ENCODE results near the gene DSP. TPM values are rescaled to one million over a fixed set of nuclear protein-coding genes. Genes with fewer than 3 reads are reported as not detected.

DSP gene
- total RNA-seq, 1 experiment from 2014 or later = 227 TPM

DNA sequence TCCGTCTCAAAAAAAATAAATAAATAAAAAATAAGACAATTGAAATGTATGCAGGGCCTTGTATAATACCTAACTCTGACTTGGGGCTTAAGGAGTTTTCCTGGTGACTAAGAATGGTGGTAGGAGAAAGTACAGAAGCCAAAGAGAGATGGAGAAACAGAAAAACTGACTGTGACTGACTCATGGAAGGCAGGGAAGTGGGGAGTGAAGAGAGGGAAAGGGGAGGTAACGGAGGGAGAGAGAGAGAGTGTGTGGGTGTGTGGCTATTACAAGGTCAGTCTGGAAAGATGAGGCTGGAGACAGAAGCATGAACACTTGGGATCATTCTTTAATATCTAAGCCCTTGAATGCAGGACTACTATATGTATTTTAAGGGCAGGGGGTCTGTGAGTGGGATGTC, 87.0 kb downstream of the DSP start:
- no peak for DNase-seq (ENCODE audit: unreplicated experiment)
- no TSS peak for BruUV-seq (replicated peaks)
- H3K27me3 Mint-ChIP-seq (ENCODE audit: insufficient read depth, unreplicated experiment) = no peaks in the 10 kb centered on the region
- no peak overlapping the region for H3K4me3 Mint-ChIP-seq (ENCODE audit: unreplicated experiment)
- no peaks in the 10 kb centered on the region for H3K36me3 Mint-ChIP-seq (ENCODE audit: insufficient read depth, unreplicated experiment)
- ChIA-PET POLR2A (no interaction called here), CTCF (no interaction called here)
- no peak overlapping the region for H3K27ac Mint-ChIP-seq (ENCODE audit: low read depth, unreplicated experiment)
- intact Hi-C loops (cut with micrococcal nuclease) = no loop called here
- H3K4me1 Mint-ChIP-seq (ENCODE audit: insufficient read depth, unreplicated experiment) = no peaks in the 10 kb centered on the region
- TF ChIP-seq, protein P1, sequence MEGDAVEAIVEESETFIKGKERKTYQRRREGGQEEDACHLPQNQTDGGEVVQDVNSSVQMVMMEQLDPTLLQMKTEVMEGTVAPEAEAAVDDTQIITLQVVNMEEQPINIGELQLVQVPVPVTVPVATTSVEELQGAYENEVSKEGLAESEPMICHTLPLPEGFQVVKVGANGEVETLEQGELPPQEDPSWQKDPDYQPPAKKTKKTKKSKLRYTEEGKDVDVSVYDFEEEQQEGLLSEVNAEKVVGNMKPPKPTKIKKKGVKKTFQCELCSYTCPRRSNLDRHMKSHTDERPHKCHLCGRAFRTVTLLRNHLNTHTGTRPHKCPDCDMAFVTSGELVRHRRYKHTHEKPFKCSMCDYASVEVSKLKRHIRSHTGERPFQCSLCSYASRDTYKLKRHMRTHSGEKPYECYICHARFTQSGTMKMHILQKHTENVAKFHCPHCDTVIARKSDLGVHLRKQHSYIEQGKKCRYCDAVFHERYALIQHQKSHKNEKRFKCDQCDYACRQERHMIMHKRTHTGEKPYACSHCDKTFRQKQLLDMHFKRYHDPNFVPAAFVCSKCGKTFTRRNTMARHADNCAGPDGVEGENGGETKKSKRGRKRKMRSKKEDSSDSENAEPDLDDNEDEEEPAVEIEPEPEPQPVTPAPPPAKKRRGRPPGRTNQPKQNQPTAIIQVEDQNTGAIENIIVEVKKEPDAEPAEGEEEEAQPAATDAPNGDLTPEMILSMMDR (IDR thresholded peaks at IDR 0.05; ENCODE audit: unreplicated experiment) = no peak
- peaks cover 7% of the 10 kb centered on the region for H3K9me3 Mint-ChIP-seq (ENCODE audit: unreplicated experiment)

DNA sequence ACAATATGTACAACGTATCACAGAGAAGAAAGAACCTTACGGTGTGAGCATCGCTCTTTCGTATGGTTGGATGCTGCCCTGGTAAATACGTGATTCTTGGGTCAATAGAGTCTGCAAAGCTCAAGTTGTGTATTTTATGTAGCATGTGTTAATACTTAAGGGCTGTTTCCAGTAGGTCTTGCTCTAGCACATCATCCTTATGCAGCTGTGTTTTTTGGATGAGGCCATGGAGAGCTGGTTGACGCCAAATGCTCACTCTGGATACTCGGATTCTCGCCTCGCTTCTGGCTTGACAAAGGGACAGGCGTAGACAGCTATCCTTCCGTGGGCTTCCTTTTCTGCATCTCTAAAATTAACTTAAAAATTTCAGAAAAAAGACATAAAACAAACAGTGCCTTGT, 87.4 kb downstream of the DSP start:
- TF ChIP-seq, protein P1 (IDR thresholded peaks at IDR 0.05; ENCODE audit: unreplicated experiment) = no peak
- no peak overlapping the region for H3K4me3 Mint-ChIP-seq (ENCODE audit: unreplicated experiment)
- no peak for DNase-seq (ENCODE audit: unreplicated experiment)
- no TSS peak for BruUV-seq (replicated peaks)
- H3K9me3 Mint-ChIP-seq (ENCODE audit: unreplicated experiment) = peaks cover 7% of the 10 kb centered on the region
- POLR2A ChIA-PET = no interaction called here
- H3K36me3 Mint-ChIP-seq (ENCODE audit: insufficient read depth, unreplicated experiment) = no peaks in the 10 kb centered on the region
- intact Hi-C loops (cut with micrococcal nuclease) = no loop called here
- CTCF ChIA-PET = no interaction called here
- H3K27ac Mint-ChIP-seq (ENCODE audit: low read depth, unreplicated experiment) = no peak overlapping the region
- no peaks in the 10 kb centered on the region for H3K27me3 Mint-ChIP-seq (ENCODE audit: insufficient read depth, unreplicated experiment)
- H3K4me1 Mint-ChIP-seq (ENCODE audit: insufficient read depth, unreplicated experiment) = no peaks in the 10 kb centered on the region

DNA sequence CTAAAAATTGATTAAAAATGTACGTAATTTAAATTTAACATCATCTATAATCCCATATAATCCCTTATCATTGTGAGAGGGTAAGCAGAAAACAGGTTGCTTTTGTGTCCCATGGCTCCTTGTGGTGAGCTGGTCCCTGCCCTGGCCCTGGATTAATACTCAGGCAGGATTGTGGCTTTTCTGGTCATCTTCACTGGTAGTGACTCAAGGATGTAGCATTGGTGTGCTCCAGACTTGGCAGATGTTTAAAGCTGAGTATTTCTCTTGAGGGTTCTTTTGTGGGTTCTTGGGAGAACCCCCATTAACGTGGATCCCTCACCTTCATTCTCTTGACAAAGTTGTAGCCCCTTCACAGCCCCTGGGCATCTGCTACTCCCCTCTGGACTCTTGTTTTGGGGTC, 87.8 kb downstream of the DSP start:
- intact Hi-C loops (cut with micrococcal nuclease) = no loop called here
- Mint-ChIP-seq H3K4me1 (ENCODE audit: insufficient read depth, unreplicated experiment) (no peaks in the 10 kb centered on the region), H3K4me3 (ENCODE audit: unreplicated experiment) (no peak overlapping the region), H3K36me3 (ENCODE audit: insufficient read depth, unreplicated experiment) (no peaks in the 10 kb centered on the region), H3K9me3 (ENCODE audit: unreplicated experiment) (peaks cover 7% of the 10 kb centered on the region), H3K27ac (ENCODE audit: low read depth, unreplicated experiment) (no peak overlapping the region), H3K27me3 (ENCODE audit: insufficient read depth, unreplicated experiment) (no peaks in the 10 kb centered on the region)
- BruUV-seq (replicated peaks) = no TSS peak
- TF ChIP-seq, protein P1 (IDR thresholded peaks at IDR 0.05; ENCODE audit: unreplicated experiment) = no peak
- no peak for DNase-seq (ENCODE audit: unreplicated experiment)
- CTCF ChIA-PET = no interaction called here
- POLR2A ChIA-PET = no interaction called here

DNA sequence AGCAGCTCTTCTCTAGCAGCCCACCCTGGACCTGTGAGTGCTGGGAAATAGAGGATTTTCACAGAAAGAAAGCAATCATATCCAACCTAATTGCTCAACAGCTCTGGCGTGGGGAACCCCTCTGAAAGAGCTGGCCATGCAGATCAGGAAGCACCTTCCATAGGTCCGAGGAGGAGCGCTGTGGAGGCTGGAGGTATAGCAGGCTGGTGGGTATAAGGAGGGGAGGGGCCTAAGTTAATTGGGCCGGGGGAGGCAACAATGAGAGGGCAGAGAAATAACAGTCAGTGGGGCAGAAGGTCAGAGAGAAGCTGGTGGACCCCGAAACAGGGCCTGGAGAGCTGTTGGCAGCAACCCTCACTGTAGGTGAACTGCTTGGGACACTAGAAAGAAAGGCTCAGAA, 89.3 kb downstream of the DSP start:
- POLR2A ChIA-PET = interaction anchor here (0.6 to 1.2 kb wide), 2 partner anchors 13 kb away, joined by 4 to 5 read pairs; no protein-coding TSS in a partner anchor
- no peak overlapping the region for H3K4me3 Mint-ChIP-seq (ENCODE audit: unreplicated experiment)
- no peaks in the 10 kb centered on the region for H3K4me1 Mint-ChIP-seq (ENCODE audit: insufficient read depth, unreplicated experiment)
- no peaks in the 10 kb centered on the region for H3K27me3 Mint-ChIP-seq (ENCODE audit: insufficient read depth, unreplicated experiment)
- TF ChIP-seq, protein P1 (IDR thresholded peaks at IDR 0.05; ENCODE audit: unreplicated experiment) = no peak
- DNase-seq (ENCODE audit: unreplicated experiment) = no peak
- intact Hi-C loops (cut with micrococcal nuclease) = no loop called here
- CTCF ChIA-PET = interaction anchor here (1.3 kb wide), 1 partner anchor 16 kb away, joined by 5 read pairs; no protein-coding TSS in a partner anchor
- no peaks in the 10 kb centered on the region for H3K36me3 Mint-ChIP-seq (ENCODE audit: insufficient read depth, unreplicated experiment)
- peaks cover 7% of the 10 kb centered on the region for H3K9me3 Mint-ChIP-seq (ENCODE audit: unreplicated experiment)
- no TSS peak for BruUV-seq (replicated peaks)
- H3K27ac Mint-ChIP-seq (ENCODE audit: low read depth, unreplicated experiment) = no peak overlapping the region
